Sciatic nerve (tissue), 1 donor: ENCODE measurements around the gene GPBP1L1. TPM values are rescaled to one million over a fixed set of nuclear protein-coding genes. Genes with fewer than 3 reads are reported as not detected.

Source experiments
- total RNA-seq: library from RNA; stranded (reverse); fragmentation: NEBNext Ultra II Directional; extraction: Animal tissue kit (Norgen Biotek cat#: 25700); gene quantifications from one replicate; pipeline ENCODE4 v1.2.1, GENCODE V29; 2021
- donor health status: DM: no; HTN: no; CAD: no.

Gene GPBP1L1
- total RNA-seq, 1 donor from 2014 or later = 102 TPM

Other genes starting within 250 kb of the GPBP1L1 start
- 14.3 TPM for gene TESK2, start 195.4 kb downstream of the GPBP1L1 start, total RNA-seq
- gene CCDC163, start 186.5 kb downstream of the GPBP1L1 start, total RNA-seq = 1.1 TPM
- gene MMACHC, start 186.2 kb downstream of the GPBP1L1 start, total RNA-seq = 4.5 TPM
- 330 TPM for gene PRDX1, start 164.6 kb downstream of the GPBP1L1 start, total RNA-seq
- gene AKR1A1, start 135.7 kb downstream of the GPBP1L1 start, total RNA-seq = 96.3 TPM
- 66.8 TPM for gene NASP, start 102.5 kb downstream of the GPBP1L1 start, total RNA-seq
- 5.2 TPM for gene CCDC17, start 62.5 kb downstream of the GPBP1L1 start, total RNA-seq
- gene TMEM69, start 1.6 kb upstream of the GPBP1L1 start, total RNA-seq = 14.0 TPM
- 25.0 TPM for gene IPP, start 64.1 kb upstream of the GPBP1L1 start, total RNA-seq
- gene MAST2, start 117.1 kb upstream of the GPBP1L1 start, total RNA-seq = 55.0 TPM